Naive B cell (primary cell): ENCODE results near the gene SNRNP27. TPM values are rescaled to one million over a fixed set of nuclear protein-coding genes. Genes with fewer than 3 reads are reported as not detected.

Experiments used
- polyA plus RNA-seq, 6 donors: library from polyadenylated mRNA; unstranded; fragments of 300-500 nt; fragmentation: Illumina TruSeq; gene quantifications; one replicate each; pipeline ENCODE4 v1.2.3, GENCODE V29; 2021; ENCODE audit warnings: low read depth in 6 of 6

Gene SNRNP27
- polyA plus RNA-seq, 6 donors from 2014 or later: 75.4 to 103 (median 90.1) TPM

Other genes with a start within 250 kb of the SNRNP27 start
- gene ANXA4, start 151.8 kb upstream of the SNRNP27 start, polyA plus RNA-seq: 100 to 1,000 TPM in 1 of 6 donors, 10 to 100 TPM in 5; 43.4 to 113 (median 82.0) TPM
- 10 to 100 TPM; 21.9 to 28.2 (median 25.0) TPM for gene GMCL1, start 64.3 kb upstream of the SNRNP27 start, polyA plus RNA-seq
- 10 to 100 TPM in 5 of 6 donors, 1 to 10 TPM in 1; 9.7 to 21.5 (median 13.2) TPM for gene MXD1, start 21.2 kb downstream of the SNRNP27 start, polyA plus RNA-seq
- under 1 TPM in 5 of 6 donors, not detected in 1; 0.12 to 0.44 (median 0.32) TPM for gene ASPRV1, start 67.7 kb downstream of the SNRNP27 start, polyA plus RNA-seq
- gene PCBP1, start 193.5 kb downstream of the SNRNP27 start, polyA plus RNA-seq: 100 to 1,000 TPM; 108 to 148 (median 126) TPM